MG63 (cell line): ENCODE measurements around the gene TSPEAR. TPM values are rescaled to one million over a fixed set of nuclear protein-coding genes. Genes with fewer than 3 reads are reported as not detected.
A peak's percentile ranks its signal among the peaks of the same experiment; 100 is the strongest.
"Not testable (repeated sequence)": the region's sequence is repeated elsewhere in the genome, so short reads cannot be mapped to it uniquely, and the experiment has no call there.

Experiments
- DNase-seq: peaks from one replicate; pipeline ENCODE4 v3.0.0-alpha.2; 2020
- H3K27me3 ChIP-seq: fragments of 250-450 bp; sonication (Bioruptor Pico); 2 replicates; pipeline ENCODE4 v1.5.1; 2020; ENCODE audit warnings: mild to moderate bottlenecking, moderate library complexity
- H3K36me3 ChIP-seq: fragments of 250-450 bp; sonication (Bioruptor Pico); 2 replicates; pipeline ENCODE4 v1.5.1; 2020; ENCODE audit warnings: mild to moderate bottlenecking, moderate library complexity
- H3K4me3 ChIP-seq: fragments of 250-450 bp; sonication (Bioruptor Pico); 2 replicates; pipeline ENCODE4 v1.5.1; 2020; ENCODE audit warnings: mild to moderate bottlenecking, moderate library complexity
- H3K9me3 ChIP-seq: fragments of 250-450 bp; sonication (Bioruptor Pico); 2 replicates; pipeline ENCODE4 v1.5.1; 2020; ENCODE audit warnings: mild to moderate bottlenecking, moderate library complexity
- total RNA-seq: library from RNA; depleted of rRNA; stranded (reverse); fragments of >200 nt; shearing (Covaris generic); gene quantifications from 2 replicates; pipeline ENCODE4 v1.2.3, GENCODE V29; 2014; ENCODE audit warnings: low replicate concordance

Gene TSPEAR
- total RNA-seq, 1 experiment from 2014 or later, result not detected

GRCh38 chr21:44574457-44575306, 136.7 kb downstream of the TSPEAR start:
- no peaks in the 10 kb centered on the region for H3K27me3 ChIP-seq
- peaks cover 28% of the 10 kb centered on the region for H3K9me3 ChIP-seq
- H3K4me3 ChIP-seq, result no peak overlapping the region
- peak; percentile 54 for DNase-seq
- H3K36me3 ChIP-seq, result no peaks in the 10 kb centered on the region

- DNase-seq, result peak; percentile 50
- H3K9me3 ChIP-seq, result peaks cover 28% of the 10 kb centered on the region
- H3K4me3 ChIP-seq, H3K27me3 ChIP-seq, H3K36me3 ChIP-seq: not testable (repeated sequence)
Observed at GRCh38 chr21:44573630-44574456, 137.5 kb downstream of the TSPEAR start, which contains the start of gene KRTAP10-4. Gene KRTAP10-4 (plus strand): TSS chr21:44573729. CDS start chr21:44573759, 30 bp downstream.

- no peaks in the 10 kb centered on the region for H3K27me3 ChIP-seq
- H3K36me3 ChIP-seq, result no peaks in the 10 kb centered on the region
- H3K9me3 ChIP-seq, result peaks cover 25% of the 10 kb centered on the region
- no peak overlapping the region for H3K4me3 ChIP-seq
- no peak for DNase-seq
Observed at GRCh38 chr21:44572959-44573583, 138.3 kb downstream of the TSPEAR start.

- Histone ChIP-seq H3K36me3 (no peaks in the 10 kb centered on the region), H3K9me3 (peaks cover 20% of the 10 kb centered on the region), H3K4me3 (no peak overlapping the region), H3K27me3 (no peaks in the 10 kb centered on the region; the same call in 1 of the 2 replicates)
- DNase-seq, result no peak
Observed at GRCh38 chr21:44571844-44572782, 139.3 kb downstream of the TSPEAR start.

GRCh38 chr21:44571296-44571695, 140.1 kb downstream of the TSPEAR start:
- Histone ChIP-seq H3K27me3 (no peaks in the 10 kb centered on the region; the same call in 1 of the 2 replicates), H3K4me3 (no peak overlapping the region)
- no peak for DNase-seq

GRCh38 chr21:44569861-44570517, 141.4 kb downstream of the TSPEAR start:
- no peak for DNase-seq
- H3K9me3 ChIP-seq, result peaks cover 13% of the 10 kb centered on the region
- no peak overlapping the region for H3K4me3 ChIP-seq
- H3K36me3 ChIP-seq, result no peaks in the 10 kb centered on the region
- no peaks in the 10 kb centered on the region; the same call in 1 of the 2 replicates for H3K27me3 ChIP-seq

More at GRCh38 chr21:44571296-44571695, 140.1 kb downstream of the TSPEAR start:
- peaks cover 15% of the 10 kb centered on the region for H3K9me3 ChIP-seq
- no peaks in the 10 kb centered on the region for H3K36me3 ChIP-seq

- no peak overlapping the region for H3K4me3 ChIP-seq
- no peaks in the 10 kb centered on the region for H3K36me3 ChIP-seq
- H3K27me3 ChIP-seq, result peaks cover 3% of the 10 kb centered on the region
- no peak for DNase-seq
- peaks cover 15% of the 10 kb centered on the region for H3K9me3 ChIP-seq
Observed at GRCh38 chr21:44568667-44569556, 142.5 kb downstream of the TSPEAR start.

- Histone ChIP-seq H3K4me3 (no peak overlapping the region), H3K36me3 (no peaks in the 10 kb centered on the region), H3K9me3 (peaks cover 17% of the 10 kb centered on the region), H3K27me3 (peaks cover 3% of the 10 kb centered on the region)
- no peak for DNase-seq
Observed at GRCh38 chr21:44568261-44568660, 143.1 kb downstream of the TSPEAR start.

GRCh38 chr21:44567481-44568171, 143.7 kb downstream of the TSPEAR start:
- no peak for DNase-seq
- Histone ChIP-seq H3K9me3 (peaks cover 17% of the 10 kb centered on the region), H3K36me3 (no peaks in the 10 kb centered on the region), H3K4me3 (no peak overlapping the region), H3K27me3 (peaks cover 3% of the 10 kb centered on the region)

GRCh38 chr21:44566403-44566802, 145.0 kb downstream of the TSPEAR start:
- no peaks in the 10 kb centered on the region for H3K36me3 ChIP-seq
- peaks cover 17% of the 10 kb centered on the region for H3K9me3 ChIP-seq
- no peak for DNase-seq
- peaks cover 7% of the 10 kb centered on the region for H3K27me3 ChIP-seq
- H3K4me3 ChIP-seq, result no peak overlapping the region

- H3K9me3 ChIP-seq, result peaks cover 7% of the 10 kb centered on the region
- H3K36me3 ChIP-seq, result no peaks in the 10 kb centered on the region
- peaks cover 7% of the 10 kb centered on the region for H3K27me3 ChIP-seq
- DNase-seq, result no peak
- H3K4me3 ChIP-seq, result no peak overlapping the region
Observed at GRCh38 chr21:44564886-44565598, 146.3 kb downstream of the TSPEAR start.

- DNase-seq, result no peak
- Histone ChIP-seq H3K9me3 (peaks cover 7% of the 10 kb centered on the region), H3K4me3 (no peak overlapping the region), H3K27me3 (peaks cover 7% of the 10 kb centered on the region), H3K36me3 (no peaks in the 10 kb centered on the region)
Observed at GRCh38 chr21:44564099-44564498, 147.3 kb downstream of the TSPEAR start.

- Histone ChIP-seq H3K4me3 (no peak within 1 kb of the TSS), H3K9me3 (peaks cover 4% of the 10 kb centered on the region; the same call in 1 of the 2 replicates), H3K36me3 (no peaks in the 10 kb centered on the region), H3K27me3 (peaks cover 4% of the 10 kb centered on the region)
- DNase-seq, result no peak
Observed at GRCh38 chr21:44558695-44559094, 152.7 kb downstream of the TSPEAR start, which contains the start of gene KRTAP10-3. Gene KRTAP10-3 (minus strand): TSS chr21:44558795. CDS start chr21:44558715, 80 bp downstream.
